ENCODE data around the gene OR5B21.

- no peak for TF ChIP-seq CTCF (IDR thresholded peaks at IDR 0.05)
- TF ChIP-seq EP300 (IDR thresholded peaks at IDR 0.05): no peak
- no peak for TF ChIP-seq POLR2AphosphoS5 (IDR thresholded peaks at IDR 0.05)
- TF ChIP-seq POLR2A (IDR thresholded peaks at IDR 0.05): no peak
Observed at GRCh38 chr11:58493676-58494075, 14.2 kb downstream of the OR5B21 start.
